ENCODE measurements around the gene PLPPR1.

Gene PLPPR1

DNA sequence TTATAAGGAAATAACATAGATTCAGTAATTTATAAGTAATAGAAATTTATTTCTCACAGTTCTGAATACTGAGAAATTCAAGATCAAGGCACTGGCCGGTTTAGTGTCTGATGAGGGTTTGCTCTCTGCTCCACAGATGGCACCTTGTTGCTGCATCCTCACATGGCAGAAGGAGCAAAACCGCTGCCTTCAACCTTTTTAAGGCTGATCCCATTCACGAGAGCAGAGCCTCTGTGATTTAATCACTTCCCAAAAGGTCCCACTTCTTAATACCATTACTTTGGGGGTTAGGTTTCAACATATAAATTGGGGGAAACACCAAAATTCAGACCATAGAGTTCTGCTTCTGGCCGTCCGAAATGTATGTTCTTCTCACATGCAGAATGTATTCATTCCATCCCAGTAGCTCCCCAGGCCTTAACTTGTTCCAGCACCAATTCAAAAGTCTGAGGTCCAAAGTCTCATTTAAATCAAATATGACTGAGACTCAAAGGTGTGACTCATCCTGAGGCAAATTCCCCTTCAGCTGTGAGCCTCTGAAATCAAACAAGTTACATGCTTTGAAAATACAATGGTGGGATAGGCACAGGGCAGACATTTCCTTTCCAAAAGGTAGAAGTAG, 325.7 kb downstream of the PLPPR1 start:
- ATAC-seq, result no peak

DNA sequence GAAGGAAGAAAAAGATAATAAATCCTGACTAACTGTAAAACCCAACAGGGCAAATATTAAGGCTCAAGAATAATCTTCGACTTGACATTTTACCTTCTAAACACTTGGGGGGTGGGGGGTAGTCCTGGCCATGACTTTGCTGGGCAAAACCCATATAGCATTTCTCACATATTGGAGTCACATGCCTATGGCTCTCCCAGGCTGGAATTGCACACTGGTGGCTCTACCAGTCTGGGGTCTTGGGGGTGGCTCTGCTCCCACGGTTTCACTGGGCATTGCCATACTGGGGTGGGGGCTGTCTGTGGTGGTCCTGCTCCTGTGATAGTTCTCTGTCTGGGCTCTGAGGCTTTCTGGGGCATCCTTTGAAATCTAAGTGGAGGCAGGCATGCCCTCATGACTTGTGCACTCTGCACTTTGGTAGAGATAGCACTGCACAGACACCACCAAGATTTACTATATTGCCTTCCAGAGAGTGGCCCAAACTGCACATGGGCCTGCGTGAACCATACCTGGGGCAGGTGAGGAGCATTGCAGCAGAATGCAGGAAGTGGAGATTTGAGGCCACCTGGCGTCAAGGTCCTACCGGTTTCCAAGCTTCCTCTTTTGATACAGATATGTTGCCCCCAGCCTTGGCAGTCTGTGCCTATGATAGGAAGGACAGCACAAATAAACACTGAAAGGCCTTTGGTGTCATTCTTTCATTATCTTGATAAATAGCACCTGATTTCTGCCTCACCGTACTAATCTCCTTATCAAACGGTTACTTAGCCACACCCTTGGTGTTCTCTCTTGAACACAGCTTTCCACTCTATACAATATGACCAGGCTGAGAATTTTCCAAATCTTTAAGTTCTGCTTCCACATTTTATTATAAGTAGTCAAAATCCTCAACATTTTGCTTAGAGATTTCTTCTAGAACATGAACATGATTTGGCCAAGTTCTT, 326.5 kb downstream of the PLPPR1 start:
- no peak for ATAC-seq

DNA sequence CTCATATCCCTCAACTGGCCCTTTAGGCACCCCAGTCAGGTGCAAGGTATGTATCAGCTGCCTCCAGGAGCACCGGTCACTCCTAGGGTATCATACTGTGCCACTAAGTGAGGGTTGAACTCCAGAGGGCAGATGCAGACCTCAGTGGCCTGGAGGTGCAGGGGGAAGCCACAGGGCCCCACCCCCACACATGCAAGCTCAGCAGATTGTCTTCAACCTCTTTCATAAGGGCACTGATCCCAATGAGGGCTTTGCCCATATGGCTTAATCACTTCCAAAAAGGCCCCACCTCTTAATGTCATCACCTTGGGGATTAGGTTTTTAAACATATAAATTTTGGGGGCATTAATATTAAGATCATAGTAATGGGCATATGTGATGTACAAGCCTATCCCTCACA, 328.1 kb downstream of the PLPPR1 start:
- ATAC-seq, result no peak

DNA sequence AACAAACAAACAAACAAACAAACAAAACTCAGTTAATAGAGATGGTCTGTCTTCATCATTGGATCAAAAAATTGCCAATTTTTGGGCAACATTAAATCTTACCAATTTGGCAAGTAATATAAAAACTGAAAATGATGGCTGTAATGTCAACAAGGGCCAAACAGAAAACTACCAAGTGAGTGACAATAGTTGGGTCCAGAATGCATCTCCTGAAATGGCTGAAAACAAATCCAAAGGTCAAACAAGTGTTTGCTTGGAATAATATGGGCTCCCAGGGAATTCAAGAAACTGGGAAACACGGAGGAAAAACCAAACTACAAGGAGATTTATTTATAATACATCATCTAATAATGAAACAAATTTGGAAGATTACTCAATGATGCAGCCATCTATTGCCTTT, 331.2 kb downstream of the PLPPR1 start:
- ATAC-seq, result no peak

DNA sequence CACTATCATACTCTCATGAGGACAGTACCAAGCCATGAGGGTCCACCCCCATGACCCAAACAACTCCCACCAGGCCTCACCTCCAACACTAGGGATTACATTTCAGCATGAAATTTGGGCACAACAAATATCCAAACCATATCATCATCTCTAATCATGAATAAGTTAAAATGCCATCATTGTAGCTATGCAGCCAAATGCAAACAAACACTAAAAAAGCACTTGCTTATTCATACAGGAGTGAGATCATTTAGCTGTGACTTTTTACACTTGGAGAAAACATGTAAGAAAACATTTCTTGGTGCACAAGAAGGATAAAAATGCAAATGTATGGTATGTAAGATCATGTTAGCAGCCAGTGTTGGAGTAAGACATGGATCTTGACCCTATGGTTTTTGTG, 332.1 kb downstream of the PLPPR1 start:
- no peak for ATAC-seq

- no peak for ATAC-seq
These were observed 333.9 kb downstream of the PLPPR1 start for GRCh38 chr9:101362450-101362849.

DNA sequence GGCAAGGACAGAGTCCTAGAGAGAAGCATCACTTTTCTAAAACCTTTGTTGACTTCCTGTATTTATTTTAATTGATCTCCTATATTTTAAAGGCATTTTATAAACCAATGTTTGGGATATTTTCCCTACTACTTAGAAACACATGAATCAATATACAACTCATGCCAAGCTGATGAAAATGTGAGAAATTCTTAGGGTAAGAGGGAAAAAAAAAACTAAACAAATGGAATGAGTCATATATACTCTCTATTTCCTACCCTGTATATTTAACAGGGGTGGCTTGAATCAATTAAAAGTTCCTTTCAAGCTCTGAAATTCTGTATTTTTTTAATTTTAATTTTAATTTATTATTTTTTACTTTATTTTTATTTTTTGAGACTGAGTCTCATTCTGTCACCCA, 336.7 kb downstream of the PLPPR1 start:
- no peak for ATAC-seq

DNA sequence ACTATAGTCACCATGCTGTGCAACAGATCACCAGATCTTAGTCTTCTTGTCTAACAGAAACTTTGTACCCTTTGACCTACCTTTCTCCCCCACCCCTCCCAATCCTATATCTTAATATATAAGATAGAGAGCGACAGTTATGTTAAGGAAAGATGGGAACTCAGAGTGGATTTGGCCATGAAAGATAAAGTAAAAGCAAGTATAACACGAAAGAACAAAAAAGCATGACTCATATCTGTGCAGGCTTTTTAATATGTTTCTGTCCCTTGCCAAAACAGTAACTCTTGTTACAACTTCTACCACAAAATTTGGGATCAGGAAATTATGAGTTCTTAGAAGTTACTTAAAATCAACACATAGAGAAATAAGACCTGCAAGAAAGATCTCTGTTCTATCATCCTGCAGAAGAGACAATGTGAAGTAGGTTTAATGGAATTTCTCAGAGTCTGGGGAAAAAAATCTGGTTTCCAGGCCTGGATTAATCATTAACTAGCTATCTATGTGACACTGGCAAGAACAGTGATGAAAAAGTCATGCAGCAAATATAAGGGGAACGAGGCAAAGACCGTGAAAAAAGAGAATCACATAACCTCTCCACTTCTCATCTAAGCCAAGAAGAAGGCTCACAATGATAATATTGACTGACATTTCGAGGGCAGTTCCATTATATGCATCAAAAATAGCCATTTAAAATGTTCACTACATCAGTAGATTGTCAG, 337.7 kb downstream of the PLPPR1 start:
- no peak for ATAC-seq

GRCh38 chr9:101367323-101367722, 338.8 kb downstream of the PLPPR1 start:
- ATAC-seq, result no peak

DNA sequence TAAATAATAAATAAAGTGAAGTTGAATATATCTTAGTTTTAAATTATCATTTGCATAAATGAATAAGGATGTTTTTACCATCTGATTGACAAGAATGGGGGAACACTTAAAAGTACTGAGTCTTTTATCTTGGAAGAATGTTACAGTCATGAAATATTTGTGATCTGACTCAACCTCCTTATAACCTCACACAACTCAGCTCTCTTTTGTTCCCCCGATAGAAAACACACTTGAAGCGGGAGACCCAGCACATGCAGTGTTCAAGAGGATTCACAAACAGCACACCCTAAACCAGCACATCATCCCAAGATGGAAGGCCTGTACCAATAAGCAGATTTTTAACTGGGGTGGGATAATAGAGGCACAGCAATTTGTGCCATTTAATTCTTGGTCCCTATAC, 340.8 kb downstream of the PLPPR1 start:
- no peak for ATAC-seq

- ATAC-seq, result no peak
These were observed 341.5 kb downstream of the PLPPR1 start for GRCh38 chr9:101369884-101370531.

- ATAC-seq, result no peak
These were observed 343.3 kb downstream of the PLPPR1 start for GRCh38 chr9:101371813-101372212.

DNA sequence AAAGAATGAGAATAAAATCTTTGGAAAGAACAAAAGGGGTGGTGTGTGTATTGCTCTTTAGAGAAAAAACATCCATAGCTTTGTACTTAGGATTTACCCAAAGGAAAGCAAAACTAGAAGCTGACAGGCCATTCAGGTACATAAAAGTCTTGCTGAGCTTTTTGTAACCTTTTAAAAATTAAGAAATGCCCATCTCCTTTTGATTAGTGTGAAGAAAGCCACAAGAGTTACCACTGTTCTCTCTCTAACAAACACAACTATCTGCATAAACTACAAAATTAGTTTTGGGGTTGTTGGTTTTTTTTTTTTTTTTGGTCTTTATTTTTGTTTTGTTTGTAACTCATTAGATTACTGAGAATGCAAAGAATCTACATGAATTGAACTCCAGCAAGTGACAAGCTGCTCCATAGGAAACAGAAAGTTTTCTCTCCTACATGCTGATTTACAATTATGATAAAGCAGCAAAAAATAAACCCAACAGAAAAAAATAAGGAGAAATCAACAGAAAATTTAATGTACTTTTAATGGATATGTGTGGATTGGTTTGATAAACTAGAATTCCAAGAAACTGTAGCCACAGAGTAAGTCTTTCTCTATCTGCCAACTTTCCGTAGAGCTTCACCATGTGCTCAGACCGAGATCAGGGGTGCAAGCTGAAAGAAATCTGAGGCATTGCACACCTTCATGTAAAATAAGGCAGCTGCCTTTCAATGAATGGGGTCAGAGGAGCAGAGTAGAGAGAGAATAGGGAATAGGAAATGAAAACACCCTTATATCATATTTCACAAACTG, 344.0 kb downstream of the PLPPR1 start:
- ATAC-seq, result no peak

Data from activated CD4-positive, CD25-positive, alpha-beta regulatory T cell treated with anti-CD3 and anti-CD28 coated beads, Interleukin-2, amount 50 U/mL, for 24 hours (primary cell).